Panc1 (cell line): Measurements from ENCODE around the gene NFATC3.

Experiments used
- SIN3A ChIP-seq: IDR thresholded peaks from 2 replicates; pipeline ENCODE4 v1.6.1; 2012; ENCODE audit warnings: low read depth, mild to moderate bottlenecking, low read length, moderate library complexity, borderline replicate concordance; ENCODE audit not compliant: insufficient read depth
- TF ChIP-seq, protein P1 (sequence below): fragments of 450-650 bp; IDR thresholded peaks from 2 replicates; pipeline ENCODE4 v1.5.1; 2017; ENCODE audit warnings: mild to moderate bottlenecking

DNA sequence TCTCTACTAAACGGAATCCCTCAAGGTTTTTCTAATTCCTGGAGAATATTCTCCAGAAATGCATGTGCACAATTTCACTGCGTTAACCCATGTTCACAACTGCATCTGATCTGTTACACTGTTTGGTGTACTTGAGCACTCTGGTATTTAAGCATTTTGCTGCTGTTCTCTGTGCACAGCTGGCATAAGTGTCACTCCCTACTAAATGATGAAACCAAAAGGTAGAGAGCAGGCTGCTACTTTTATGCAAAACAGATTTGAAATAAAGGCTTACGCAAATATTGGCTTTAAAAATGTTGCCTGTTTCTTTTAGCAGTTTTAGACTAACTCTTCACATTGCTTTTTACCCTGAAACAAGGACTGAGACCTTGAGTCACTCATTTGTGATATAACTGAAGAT, 109.1 kb downstream of the NFATC3 start:
- TF ChIP-seq, protein P1, sequence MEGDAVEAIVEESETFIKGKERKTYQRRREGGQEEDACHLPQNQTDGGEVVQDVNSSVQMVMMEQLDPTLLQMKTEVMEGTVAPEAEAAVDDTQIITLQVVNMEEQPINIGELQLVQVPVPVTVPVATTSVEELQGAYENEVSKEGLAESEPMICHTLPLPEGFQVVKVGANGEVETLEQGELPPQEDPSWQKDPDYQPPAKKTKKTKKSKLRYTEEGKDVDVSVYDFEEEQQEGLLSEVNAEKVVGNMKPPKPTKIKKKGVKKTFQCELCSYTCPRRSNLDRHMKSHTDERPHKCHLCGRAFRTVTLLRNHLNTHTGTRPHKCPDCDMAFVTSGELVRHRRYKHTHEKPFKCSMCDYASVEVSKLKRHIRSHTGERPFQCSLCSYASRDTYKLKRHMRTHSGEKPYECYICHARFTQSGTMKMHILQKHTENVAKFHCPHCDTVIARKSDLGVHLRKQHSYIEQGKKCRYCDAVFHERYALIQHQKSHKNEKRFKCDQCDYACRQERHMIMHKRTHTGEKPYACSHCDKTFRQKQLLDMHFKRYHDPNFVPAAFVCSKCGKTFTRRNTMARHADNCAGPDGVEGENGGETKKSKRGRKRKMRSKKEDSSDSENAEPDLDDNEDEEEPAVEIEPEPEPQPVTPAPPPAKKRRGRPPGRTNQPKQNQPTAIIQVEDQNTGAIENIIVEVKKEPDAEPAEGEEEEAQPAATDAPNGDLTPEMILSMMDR = no peak
- no peak for TF ChIP-seq SIN3A
